Lung (tissue), 12 donors: ENCODE data around the gene OS9. TPM values are rescaled to one million over a fixed set of nuclear protein-coding genes. Genes with fewer than 3 reads are reported as not detected.
A peak's percentile ranks its signal among the peaks of the same experiment; 100 is the strongest.

Experiments used
- ATAC-seq: fragments of 200-7000 bp; cut with Tn5 transposase; one replicate; pipeline ENCODE4 v1.9.1; 2020; ENCODE audit warnings: moderate number of reproducible peaks; ENCODE audit not compliant: insufficient read depth, low FRiP score
- DNase-seq, 3 donors: peaks; one replicate each; pipeline ENCODE4 v3.0.0-alpha.2; 2013 to 2017
- H3K27ac ChIP-seq, 2 donors: one replicate each; pipeline ENCODE4 v1.5.1; 2013; ENCODE audit warnings: mild to moderate bottlenecking in 2 of 2, moderate library complexity in 2 of 2, control low read depth in 1 of 2, inconsistent platforms in 1 of 2, low read depth in 1 of 2, low read length in 1 of 2
- H3K27me3 ChIP-seq, 3 donors: one replicate each; pipeline ENCODE4 v1.5.1; 2013; ENCODE audit warnings: low read length in 2 of 3; ENCODE audit not compliant: control insufficient read depth in 3 of 3, insufficient read depth in 3 of 3
- H3K36me3 ChIP-seq, 4 donors: one replicate each; pipeline ENCODE4 v1.5.1; 2013; ENCODE audit warnings: low read length in 4 of 4, mild to moderate bottlenecking in 1 of 4, moderate library complexity in 1 of 4; ENCODE audit not compliant: control insufficient read depth in 4 of 4, insufficient read depth in 4 of 4
- H3K4me1 ChIP-seq, 5 donors: one replicate each; pipeline ENCODE4 v1.5.1; 2013; ENCODE audit warnings: low read length in 5 of 5, mild to moderate bottlenecking in 2 of 5, moderate library complexity in 1 of 5; ENCODE audit not compliant: control insufficient read depth in 5 of 5, insufficient read depth in 5 of 5
- H3K4me3 ChIP-seq: one replicate; pipeline ENCODE4 v1.5.1; 2013; ENCODE audit warnings: mild to moderate bottlenecking, control low read depth, moderate library complexity
- H3K9ac ChIP-seq, 2 donors: one replicate each; pipeline ENCODE4 v1.5.1; 2013; ENCODE audit warnings: low read length in 2 of 2, control low read depth in 1 of 2; ENCODE audit not compliant: insufficient read depth in 1 of 2
- H3K9me3 ChIP-seq, 4 donors: one replicate each; pipeline ENCODE4 v1.5.1; 2013; ENCODE audit warnings: low read length in 3 of 4, mild to moderate bottlenecking in 1 of 4, moderate library complexity in 1 of 4; ENCODE audit not compliant: control insufficient read depth in 4 of 4, insufficient read depth in 3 of 4
- CTCF ChIP-seq: IDR thresholded peaks from 2 replicates; pipeline ENCODE4 v1.5.1; 2012; ENCODE audit warnings: mild to moderate bottlenecking; ENCODE audit errors: control extremely low read depth, extremely low read depth
- WGBS, 2 donors: extraction: QIAGEN DNeasy Blood & Tissue Kit; methylation state at CpG; one replicate each; pipeline ENCODE4 v1.1.7; 2013; 5-methylcytosine and 5-hydroxymethylcytosine counted together
- polyA plus RNA-seq, 2 donors: library from polyadenylated mRNA; stranded (reverse); fragments of 200-250 nt; gene quantifications; one replicate each; pipeline ENCODE4 v1.2.1, GENCODE V29; 2013
- total RNA-seq, 2 donors: library from RNA; depleted of rRNA in 1 of 2; stranded (reverse); fragments of >200 nt in 1 of 2; gene quantifications; one replicate each; pipeline ENCODE4 v1.2.1, GENCODE V29; 2014 to 2021
- donor health status: control.
- donor health status: control.
- donor health status: Bipolar disorder and iron deficiency.
- donor health status: healthy.
- donor health status: DM: yes; HTN: yes; CAD: no.

The OS9 gene
- total and polyA plus RNA-seq, 4 donors, result 144 to 356 (median 249) TPM

- Histone ChIP-seq H3K9me3 (no peaks in the 10 kb centered on the region), H3K36me3 (peaks cover 9 to 25% (median 14%) of the 10 kb centered on the region in 4 donors), H3K4me3 (peak within 1 kb of the TSS; percentile 81), H3K27ac (peak within 1 kb of the TSS; percentile 93 to 97), H3K9ac (peak within 1 kb of the TSS; percentile 89 to 91), H3K4me1 (peaks cover 0 to 12% (median 4%) of the 10 kb centered on the region in 5 donors), H3K27me3 (peaks cover 0 to 27% (median 24%) of the 10 kb centered on the region in 3 donors)
- ATAC-seq (peak; percentile 94), DNase-seq (peak; percentile 98 to 100 (median 99))
- 0% methylated on average over 29 of the region's 29 CpGs for WGBS, 2 donors
- TF ChIP-seq CTCF, result no peak
Measured at GRCh38 chr12:57744777-57745484, 51.0 kb downstream of the OS9 start, which contains the start of gene TSPAN31. TSS of gene TSPAN31 (plus strand) at chr12:57745039. CDS start at chr12:57745155, 116 bp downstream.

- Histone ChIP-seq H3K4me3 (peak overlapping the region; percentile 81), H3K9me3 (no peaks in the 10 kb centered on the region), H3K27me3 (peaks cover 0 to 23% (median 19%) of the 10 kb centered on the region in 3 donors), H3K36me3 (peaks cover 9 to 29% (median 18%) of the 10 kb centered on the region in 4 donors), H3K27ac (peak overlapping the region; percentile 86 to 97), H3K9ac (peak overlapping the region; percentile 89 to 91), H3K4me1 (peaks cover 0 to 14% (median 4%) of the 10 kb centered on the region in 5 donors)
- WGBS, 2 donors, result 40 to 41% methylated on average over 8 of the region's 8 CpGs
- no peak for TF ChIP-seq CTCF
- DNase-seq (no peak), ATAC-seq (peak; percentile 0)
Measured at GRCh38 chr12:57745485-57745881, 51.6 kb downstream of the OS9 start.

- Histone ChIP-seq H3K9me3 (no peaks in the 10 kb centered on the region), H3K27me3 (peaks cover 0 to 17% (median 14%) of the 10 kb centered on the region in 3 donors), H3K36me3 (peaks cover 9 to 33% (median 22%) of the 10 kb centered on the region in 4 donors), H3K4me1 (peaks cover 0 to 18% (median 6%) of the 10 kb centered on the region in 5 donors), H3K4me3 (no peak overlapping the region), H3K9ac (no peak overlapping the region), H3K27ac (no peak overlapping the region)
- TF ChIP-seq CTCF, result no peak
- WGBS, 2 donors, result 90 to 96% methylated on average over 3 of the region's 3 CpGs
- DNase-seq (no peak), ATAC-seq (no peak)
Measured at GRCh38 chr12:57746025-57746424, 52.1 kb downstream of the OS9 start.
